Neural cell (in vitro differentiated cells): ENCODE measurements around the gene GUF1. TPM values are rescaled to one million over a fixed set of nuclear protein-coding genes. Genes with fewer than 3 reads are reported as not detected.

Source experiments
- H2AFZ ChIP-seq: fragments of 200-600, 300-800 bp; sonication (generic), shearing (Covaris generic); 2 replicates; pipeline ENCODE4 v1.6.0; 2014; ENCODE audit warnings: low read depth, mild to moderate bottlenecking, antibody characterized with exemption, low read length, moderate library complexity
- H3F3A ChIP-seq: fragments of 200-600 bp; shearing (Covaris generic); 2 replicates; pipeline ENCODE4 v1.6.1; 2016; ENCODE audit warnings: mild to moderate bottlenecking, moderate library complexity, mixed read lengths, antibody characterized with exemption, low read length; ENCODE audit not compliant: insufficient read depth, poor library complexity, severe bottlenecking
- H3K27ac ChIP-seq: fragments of 200-600, 300-800 bp; sonication (generic), shearing (Covaris generic); 2 replicates; pipeline ENCODE4 v1.5.1; 2014; ENCODE audit warnings: mild to moderate bottlenecking, low read length, moderate library complexity
- H3K27me3 ChIP-seq: fragments of 300-800, 200-600 bp; sonication (generic), shearing (Covaris generic); 2 replicates; pipeline ENCODE4 v1.6.0; 2014; ENCODE audit warnings: mild to moderate bottlenecking, low read depth, low read length, moderate library complexity; ENCODE audit not compliant: insufficient read depth
- H3K36me3 ChIP-seq: fragments of 300-800, 200-600 bp; sonication (generic), shearing (Covaris generic); 2 replicates; pipeline ENCODE4 v1.5.1; 2014; ENCODE audit warnings: mild to moderate bottlenecking, antibody characterized with exemption, low read length, moderate library complexity; ENCODE audit not compliant: insufficient read depth
- H3K4me2 ChIP-seq: fragments of 300-800, 200-600 bp; sonication (generic), shearing (Covaris generic); 2 replicates; pipeline ENCODE4 v1.6.0; 2014; ENCODE audit warnings: mild to moderate bottlenecking, low read length
- H3K4me3 ChIP-seq: fragments of 300-800, 200-600 bp; sonication (generic), shearing (Covaris generic); 2 replicates; pipeline ENCODE4 v1.5.1; 2014; ENCODE audit warnings: mild to moderate bottlenecking, low read length, moderate library complexity
- H3K79me2 ChIP-seq: fragments of 200-600 bp; shearing (Covaris generic); replicated peaks from 2 replicates; pipeline ENCODE4 v1.6.0; 2014; ENCODE audit warnings: mild to moderate bottlenecking, low read length, moderate library complexity; ENCODE audit not compliant: insufficient read depth
- H3K9ac ChIP-seq: fragments of 300-800, 200-600 bp; sonication (generic), shearing (Covaris generic); 2 replicates; pipeline ENCODE4 v1.6.1; 2016; ENCODE audit warnings: mild to moderate bottlenecking, low read length, mixed read lengths
- H3K9me2 ChIP-seq: fragments of 200-600 bp; shearing (Covaris generic); 2 replicates; pipeline ENCODE4 v1.6.1; 2016; ENCODE audit warnings: mild to moderate bottlenecking, low read length, mixed read lengths; ENCODE audit not compliant: insufficient read depth
- H3K9me3 ChIP-seq: fragments of 200-600, 300-800 bp; sonication (generic), shearing (Covaris generic); 2 replicates; pipeline ENCODE4 v1.6.1; 2016; ENCODE audit warnings: mild to moderate bottlenecking, mixed run types, low read length, moderate library complexity, mixed read lengths
- H4K20me1 ChIP-seq: fragments of 200-600 bp; shearing (Covaris generic); 2 replicates; pipeline ENCODE4 v1.6.1; 2016; ENCODE audit warnings: mild to moderate bottlenecking, mixed run types; ENCODE audit not compliant: insufficient read depth
- CTCF ChIP-seq: fragments of 450-650 bp; IDR thresholded peaks from 2 replicates; pipeline ENCODE4 v1.5.1; 2014; ENCODE audit warnings: antibody characterized with exemption, mild to moderate bottlenecking, moderate library complexity; ENCODE audit not compliant: poor library complexity, severe bottlenecking
- EP300 ChIP-seq: fragments of 450-650 bp; conservative IDR thresholded peaks from 2 replicates; pipeline ENCODE4 v1.6.1; 2014; ENCODE audit warnings: antibody characterized with exemption, mild to moderate bottlenecking, moderate library complexity; ENCODE audit not compliant: poor library complexity, severe bottlenecking
- EZH2 ChIP-seq: fragments of 200-600, 300-800 bp; shearing (Covaris generic), sonication (generic); IDR thresholded peaks from 2 replicates; pipeline ENCODE4 v1.6.1; 2014; ENCODE audit warnings: antibody characterized with exemption, low read length, borderline replicate concordance, mild to moderate bottlenecking; ENCODE audit not compliant: insufficient read depth, poor library complexity, severe bottlenecking
- MXI1 ChIP-seq: fragments of 450-650 bp; conservative IDR thresholded peaks from 2 replicates; pipeline ENCODE4 v1.6.1; 2014; ENCODE audit warnings: antibody characterized with exemption, mild to moderate bottlenecking; ENCODE audit not compliant: poor library complexity, severe bottlenecking
- POLR2AphosphoS5 ChIP-seq: IDR thresholded peaks from 2 replicates; pipeline ENCODE4 v1.6.1; 2012
- RAD21 ChIP-seq: fragments of 450-650 bp; conservative IDR thresholded peaks from 2 replicates; pipeline ENCODE4 v1.6.1; 2014; ENCODE audit warnings: antibody characterized with exemption, mild to moderate bottlenecking, moderate library complexity
- REST ChIP-seq: IDR thresholded peaks from 2 replicates; pipeline ENCODE4 v1.6.1; 2012; ENCODE audit warnings: borderline replicate concordance
- SMC3 ChIP-seq: fragments of 450-650 bp; conservative IDR thresholded peaks from 2 replicates; pipeline ENCODE4 v1.6.1; 2014; ENCODE audit warnings: antibody characterized with exemption, mild to moderate bottlenecking, moderate library complexity; ENCODE audit not compliant: poor library complexity
- TAF1 ChIP-seq: IDR thresholded peaks from 2 replicates; pipeline ENCODE4 v1.6.1; 2012; ENCODE audit warnings: low read depth
- polyA plus RNA-seq: library from polyadenylated mRNA; depleted of rRNA; stranded (reverse); fragments of >200 nt; gene quantifications from 2 replicates; pipeline ENCODE4 v1.2.3, GENCODE V29; 2014

Gene GUF1
- polyA plus RNA-seq, 1 donor from 2014 or later = 15.5 TPM

DNA sequence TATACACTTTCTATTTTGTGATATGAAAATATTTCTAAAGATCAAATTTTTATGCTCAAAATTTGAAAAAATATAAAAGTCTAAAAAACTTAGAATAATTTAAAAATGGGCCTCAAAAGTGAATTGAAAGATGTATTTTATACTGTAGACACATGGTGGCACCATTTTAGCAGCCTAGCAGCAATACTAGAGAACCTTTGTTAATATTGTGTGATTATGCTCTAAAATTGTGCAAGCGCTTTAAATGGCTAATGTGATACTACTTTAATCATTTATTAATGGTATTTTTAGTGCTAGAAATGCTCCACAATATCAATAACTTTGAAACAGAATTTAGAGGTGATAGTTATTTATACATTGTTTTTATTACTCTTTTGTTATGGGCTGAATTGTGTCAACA, 3.7 kb upstream of the GUF1 start:
- H3K9me3 ChIP-seq = no peaks in the 10 kb centered on the region
- no peaks in the 10 kb centered on the region for H3K36me3 ChIP-seq
- no peak overlapping the region for H3K4me3 ChIP-seq
- no peaks in the 10 kb centered on the region for H3K27me3 ChIP-seq
- H2AFZ ChIP-seq = no peak overlapping the region
- H4K20me1 ChIP-seq = no peaks in the 10 kb centered on the region
- no peaks in the 10 kb centered on the region for H3F3A ChIP-seq
- TF ChIP-seq TAF1 (no peak), RAD21 (peak; percentile 33), EZH2 (no peak), REST (no peak), CTCF (peak; percentile 42), SMC3 (no peak), EP300 (no peak), POLR2AphosphoS5 (no peak), MXI1 (no peak)
- H3K27ac ChIP-seq = no peak overlapping the region
- H3K9ac ChIP-seq = no peak overlapping the region
- peaks cover 8% of the 10 kb centered on the region for H3K79me2 ChIP-seq
- H3K9me2 ChIP-seq = no peaks in the 10 kb centered on the region
- H3K4me2 ChIP-seq = no peak overlapping the region

- Histone ChIP-seq H2AFZ (no peak overlapping the region), H3K4me3 (no peak overlapping the region), H3K9ac (no peak overlapping the region), H3K79me2 (peaks cover 16% of the 10 kb centered on the region), H3K36me3 (no peaks in the 10 kb centered on the region), H3K27me3 (no peaks in the 10 kb centered on the region), H3F3A (no peaks in the 10 kb centered on the region), H3K27ac (no peak overlapping the region), H3K9me2 (no peaks in the 10 kb centered on the region), H4K20me1 (no peaks in the 10 kb centered on the region), H3K4me2 (no peak overlapping the region), H3K9me3 (no peaks in the 10 kb centered on the region)
- TF ChIP-seq POLR2AphosphoS5 (no peak), CTCF (no peak), EP300 (no peak), SMC3 (no peak), REST (no peak), EZH2 (no peak), MXI1 (no peak), RAD21 (no peak), TAF1 (no peak)
Observed at GRCh38 chr4:44675366-44675765, 2.9 kb upstream of the GUF1 start.
